Measurements from ENCODE around the gene IL21.

The IL21 gene

GRCh38 chr4:122663814-122664610 lies 43.1 kb upstream of the IL21 start:
- no peak for DNase-seq (ENCODE audit: low read depth, low spot score)
- ChIA-PET CTCF (interaction anchor here (0.9 to 1.7 kb wide), 2 partner anchors 11 to 266 kb away, joined by 4 read pairs; no protein-coding TSS in a partner anchor), POLR2A (no interaction called here)
- no peak overlapping the region for H3K4me3 ChIP-seq (ENCODE audit: low read depth, low read length)
- TF ChIP-seq CTCF (IDR thresholded peaks at IDR 0.05; ENCODE audit: insufficient read depth, low read length, missing control alignments), result no peak

- POLR2A ChIA-PET, result no interaction called here
Observed at GRCh38 chr4:122663291-122663690, 42.4 kb upstream of the IL21 start.

GRCh38 chr4:122662701-122663100 lies 41.8 kb upstream of the IL21 start:
- ChIA-PET CTCF (interaction anchor here (1.0 kb wide), 1 partner anchor 11 kb away, joined by 3 read pairs; no protein-coding TSS in a partner anchor), POLR2A (no interaction called here)
- no peak for DNase-seq (ENCODE audit: low read depth, low spot score)
- TF ChIP-seq CTCF (IDR thresholded peaks at IDR 0.05; ENCODE audit: insufficient read depth, low read length, missing control alignments), result no peak
- no peak overlapping the region for H3K4me3 ChIP-seq (ENCODE audit: low read depth, low read length)

More at GRCh38 chr4:122663291-122663690, 42.4 kb upstream of the IL21 start:
- no peak for TF ChIP-seq CTCF (IDR thresholded peaks at IDR 0.05; ENCODE audit: insufficient read depth, low read length, missing control alignments)
- CTCF ChIA-PET, result interaction anchor here (0.9 to 1.0 kb wide), 2 partner anchors 11 to 267 kb away, joined by 3 to 4 read pairs; no protein-coding TSS in a partner anchor
- no peak for DNase-seq (ENCODE audit: low read depth, low spot score)
- H3K4me3 ChIP-seq (ENCODE audit: low read depth, low read length), result no peak overlapping the region

- POLR2A ChIA-PET, result no interaction called here
Observed at GRCh38 chr4:122661176-122662160, 40.6 kb upstream of the IL21 start.

GRCh38 chr4:122658818-122659295 lies 38.0 kb upstream of the IL21 start:
- POLR2A ChIA-PET, result no interaction called here
- no peak overlapping the region for H3K4me3 ChIP-seq (ENCODE audit: low read depth, low read length)
- no peak for DNase-seq (ENCODE audit: low read depth, low spot score)
- TF ChIP-seq CTCF (IDR thresholded peaks at IDR 0.05; ENCODE audit: insufficient read depth, low read length, missing control alignments), result no peak
- CTCF ChIA-PET, result no interaction called here

More at GRCh38 chr4:122661176-122662160, 40.6 kb upstream of the IL21 start:
- CTCF ChIA-PET, result interaction anchor here (1.6 to 1.7 kb wide), 2 partner anchors 10 to 268 kb away, joined by 3 to 10 read pairs; no protein-coding TSS in a partner anchor
- TF ChIP-seq CTCF (IDR thresholded peaks at IDR 0.05; ENCODE audit: insufficient read depth, low read length, missing control alignments), result no peak
- no peak overlapping the region for H3K4me3 ChIP-seq (ENCODE audit: low read depth, low read length)
- DNase-seq (ENCODE audit: low read depth, low spot score), result no peak
